Transverse colon (tissue), 4 donors: Measurements from ENCODE around the gene NBDY.

Experiments
- EP300 ChIP-seq: sonication (generic); formaldehyde crosslinking; IDR thresholded peaks from one replicate; pipeline ENCODE4 v1.6.1; 2017; ENCODE audit warnings: antibody characterized with exemption, low read depth
- POLR2A ChIP-seq: fragments of 450-650 bp; IDR thresholded peaks from one replicate; pipeline ENCODE4 v1.6.1; 2016; ENCODE audit warnings: antibody characterized with exemption, mild to moderate bottlenecking, moderate library complexity
- POLR2AphosphoS5 ChIP-seq, 3 donors: sonication (generic); formaldehyde crosslinking; IDR thresholded peaks; one replicate each; pipeline ENCODE4 v1.6.1; 2016; ENCODE audit warnings: antibody characterized with exemption in 3 of 3
- TF ChIP-seq, protein P1 (sequence below), 5 experiments: fragments of 200-600 bp in 3 of 5; fragments of 450-650 bp in 2 of 5; sonication (generic) in 3 of 5; IDR thresholded peaks; 1 replicate in 2 of 5; 2 replicates in 3 of 5; pipeline ENCODE4 v1.5.1; 2016 to 2017; ENCODE audit warnings: antibody characterized with exemption in 5 of 5, inconsistent platforms in 3 of 5, mild to moderate bottlenecking in 2 of 5, moderate library complexity in 1 of 5

DNA sequence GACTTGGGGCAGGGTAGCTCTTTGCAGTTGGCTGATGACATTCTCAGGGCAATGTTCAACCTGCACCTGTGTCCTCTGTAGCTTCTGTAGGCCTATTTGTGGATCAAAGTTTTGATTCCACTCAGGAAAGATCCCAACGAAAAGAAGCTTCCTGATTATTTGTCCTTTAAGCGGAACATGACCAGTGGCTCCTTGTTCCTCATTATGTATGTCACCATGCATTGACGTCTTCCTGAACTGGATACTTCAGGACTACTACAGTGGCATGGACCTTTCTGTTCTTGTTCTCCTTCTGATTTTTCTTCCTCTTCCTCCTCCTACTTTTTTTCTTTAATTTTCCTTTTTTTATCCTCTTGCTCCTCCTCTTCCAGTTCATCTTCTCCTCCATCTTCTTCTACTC, 62.4 kb downstream of the NBDY start:
- TF ChIP-seq, protein P1, sequence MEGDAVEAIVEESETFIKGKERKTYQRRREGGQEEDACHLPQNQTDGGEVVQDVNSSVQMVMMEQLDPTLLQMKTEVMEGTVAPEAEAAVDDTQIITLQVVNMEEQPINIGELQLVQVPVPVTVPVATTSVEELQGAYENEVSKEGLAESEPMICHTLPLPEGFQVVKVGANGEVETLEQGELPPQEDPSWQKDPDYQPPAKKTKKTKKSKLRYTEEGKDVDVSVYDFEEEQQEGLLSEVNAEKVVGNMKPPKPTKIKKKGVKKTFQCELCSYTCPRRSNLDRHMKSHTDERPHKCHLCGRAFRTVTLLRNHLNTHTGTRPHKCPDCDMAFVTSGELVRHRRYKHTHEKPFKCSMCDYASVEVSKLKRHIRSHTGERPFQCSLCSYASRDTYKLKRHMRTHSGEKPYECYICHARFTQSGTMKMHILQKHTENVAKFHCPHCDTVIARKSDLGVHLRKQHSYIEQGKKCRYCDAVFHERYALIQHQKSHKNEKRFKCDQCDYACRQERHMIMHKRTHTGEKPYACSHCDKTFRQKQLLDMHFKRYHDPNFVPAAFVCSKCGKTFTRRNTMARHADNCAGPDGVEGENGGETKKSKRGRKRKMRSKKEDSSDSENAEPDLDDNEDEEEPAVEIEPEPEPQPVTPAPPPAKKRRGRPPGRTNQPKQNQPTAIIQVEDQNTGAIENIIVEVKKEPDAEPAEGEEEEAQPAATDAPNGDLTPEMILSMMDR (IDR thresholded peaks at IDR 0.05): no peak
- TF ChIP-seq EP300: no peak
- no peak for TF ChIP-seq POLR2A
- no peak for TF ChIP-seq POLR2AphosphoS5 (IDR thresholded peaks at IDR 0.05)
